HEK293 (cell line): ENCODE measurements around the gene MECR.

Experiments
- IKZF3 ChIP-seq: fragments of 450-650 bp; IDR thresholded peaks from 2 replicates; pipeline ENCODE4 v1.5.0; 2018; ENCODE audit warnings: missing biosample characterization, mild to moderate bottlenecking, missing genetic modification characterization, moderate library complexity
- KLF10 ChIP-seq: fragments of 450-650 bp; IDR thresholded peaks from 2 replicates; pipeline ENCODE4 v1.5.1; 2018; ENCODE audit warnings: missing biosample characterization, mild to moderate bottlenecking, missing genetic modification characterization
- KLF16 ChIP-seq: fragments of 450-650 bp; formaldehyde crosslinking; IDR thresholded peaks from 2 replicates; pipeline ENCODE4 v1.5.1; 2017; ENCODE audit warnings: missing biosample characterization, missing genetic modification characterization
- KLF8 ChIP-seq: fragments of 450-650 bp; formaldehyde crosslinking; IDR thresholded peaks from 2 replicates; pipeline ENCODE4 v1.5.1; 2016; ENCODE audit warnings: missing biosample characterization, missing genetic modification characterization
- SALL2 ChIP-seq: fragments of 450-650 bp; formaldehyde crosslinking; IDR thresholded peaks from 2 replicates; pipeline ENCODE4 v1.5.0; 2017; ENCODE audit warnings: missing biosample characterization, mild to moderate bottlenecking, missing genetic modification characterization, borderline replicate concordance
- SCRT1 ChIP-seq: fragments of 450-650 bp; formaldehyde crosslinking; IDR thresholded peaks from 2 replicates; pipeline ENCODE4 v1.5.1; 2016; ENCODE audit warnings: missing biosample characterization, missing genetic modification characterization, borderline replicate concordance
- SCRT2 ChIP-seq: fragments of 450-650 bp; formaldehyde crosslinking; IDR thresholded peaks from 2 replicates; pipeline ENCODE4 v1.5.1; 2016; ENCODE audit warnings: missing biosample characterization, missing genetic modification characterization
- SP7 ChIP-seq: fragments of 450-650 bp; formaldehyde crosslinking; IDR thresholded peaks from 2 replicates; pipeline ENCODE4 v1.5.1; 2016; ENCODE audit warnings: missing biosample characterization, missing genetic modification characterization
- ZEB2 ChIP-seq: fragments of 450-650 bp; formaldehyde crosslinking; IDR thresholded peaks from 2 replicates; pipeline ENCODE4 v1.5.1; 2016; ENCODE audit warnings: missing biosample characterization, missing genetic modification characterization
- ZFP37 ChIP-seq: fragments of 450-650 bp; formaldehyde crosslinking; IDR thresholded peaks from 2 replicates; pipeline ENCODE4 v1.5.1; 2016; ENCODE audit warnings: missing biosample characterization, missing genetic modification characterization
- ZIC2 ChIP-seq: fragments of 450-650 bp; formaldehyde crosslinking; IDR thresholded peaks from 2 replicates; pipeline ENCODE4 v1.5.1; 2016; ENCODE audit warnings: missing biosample characterization, missing genetic modification characterization
- ZNF184 ChIP-seq: fragments of 450-650 bp; IDR thresholded peaks from 2 replicates; pipeline ENCODE4 v1.5.1; 2018; ENCODE audit warnings: missing biosample characterization, mild to moderate bottlenecking, missing genetic modification characterization
- ZNF335 ChIP-seq: fragments of 450-650 bp; formaldehyde crosslinking; conservative IDR thresholded peaks from 2 replicates; pipeline ENCODE4 v1.5.1; 2016; ENCODE audit warnings: missing biosample characterization, missing genetic modification characterization
- ZNF391 ChIP-seq: fragments of 450-650 bp; formaldehyde crosslinking; IDR thresholded peaks from 2 replicates; pipeline ENCODE4 v1.5.1; 2016; ENCODE audit warnings: low read depth, missing biosample characterization, missing genetic modification characterization, borderline replicate concordance
- ZNF394 ChIP-seq: fragments of 450-650 bp; formaldehyde crosslinking; IDR thresholded peaks from 2 replicates; pipeline ENCODE4 v1.5.1; 2016; ENCODE audit warnings: missing biosample characterization, missing genetic modification characterization, mild to moderate bottlenecking, moderate library complexity, borderline replicate concordance
- ZNF426 ChIP-seq: fragments of 450-650 bp; formaldehyde crosslinking; IDR thresholded peaks from 2 replicates; pipeline ENCODE4 v1.5.1; 2017; ENCODE audit warnings: missing biosample characterization, missing genetic modification characterization, mild to moderate bottlenecking, inconsistent platforms, moderate library complexity
- ZNF501 ChIP-seq: fragments of 450-650 bp; formaldehyde crosslinking; IDR thresholded peaks from 2 replicates; pipeline ENCODE4 v1.5.1; 2016; ENCODE audit warnings: missing biosample characterization, missing genetic modification characterization
- ZSCAN30 ChIP-seq: fragments of 450-650 bp; IDR thresholded peaks from 2 replicates; pipeline ENCODE4 v1.5.1; 2018; ENCODE audit warnings: missing biosample characterization, mild to moderate bottlenecking, missing genetic modification characterization, moderate library complexity
- ZXDB ChIP-seq: fragments of 450-650 bp; formaldehyde crosslinking; IDR thresholded peaks from 2 replicates; pipeline ENCODE4 v1.5.1; 2016; ENCODE audit warnings: missing biosample characterization, missing genetic modification characterization
- TF ChIP-seq, protein P1 (sequence below): fragments of 450-650 bp; formaldehyde crosslinking; IDR thresholded peaks from 2 replicates; pipeline ENCODE4 v1.5.1; 2016; ENCODE audit warnings: missing biosample characterization, missing genetic modification characterization
- TF ChIP-seq, protein P2 (sequence below): fragments of 450-650 bp; formaldehyde crosslinking; IDR thresholded peaks from 2 replicates; pipeline ENCODE4 v1.5.1; 2016; ENCODE audit warnings: missing biosample characterization, missing genetic modification characterization, borderline replicate concordance
- TF ChIP-seq, protein P3 (sequence below): fragments of 450-650 bp; formaldehyde crosslinking; IDR thresholded peaks from 2 replicates; pipeline ENCODE4 v1.5.1; 2017; ENCODE audit warnings: missing biosample characterization, mild to moderate bottlenecking, missing genetic modification characterization, moderate library complexity
- TF ChIP-seq, protein P4 (sequence below): fragments of 450-650 bp; formaldehyde crosslinking; IDR thresholded peaks from 2 replicates; pipeline ENCODE4 v1.5.1; 2016; ENCODE audit warnings: missing biosample characterization, missing genetic modification characterization
- TF ChIP-seq, protein P5 (sequence below): fragments of 450-650 bp; formaldehyde crosslinking; IDR thresholded peaks from 2 replicates; pipeline ENCODE4 v1.5.1; 2016; ENCODE audit warnings: missing biosample characterization, missing genetic modification characterization
- TF ChIP-seq, protein P6 (sequence below): fragments of 450-650 bp; formaldehyde crosslinking; IDR thresholded peaks from 2 replicates; pipeline ENCODE4 v1.5.0; 2017; ENCODE audit warnings: missing biosample characterization, missing genetic modification characterization, borderline replicate concordance
- TF ChIP-seq, protein P7 (sequence below): fragments of 450-650 bp; formaldehyde crosslinking; IDR thresholded peaks from 2 replicates; pipeline ENCODE4 v1.5.1; 2017; ENCODE audit warnings: missing biosample characterization, missing genetic modification characterization

MECR gene

DNA sequence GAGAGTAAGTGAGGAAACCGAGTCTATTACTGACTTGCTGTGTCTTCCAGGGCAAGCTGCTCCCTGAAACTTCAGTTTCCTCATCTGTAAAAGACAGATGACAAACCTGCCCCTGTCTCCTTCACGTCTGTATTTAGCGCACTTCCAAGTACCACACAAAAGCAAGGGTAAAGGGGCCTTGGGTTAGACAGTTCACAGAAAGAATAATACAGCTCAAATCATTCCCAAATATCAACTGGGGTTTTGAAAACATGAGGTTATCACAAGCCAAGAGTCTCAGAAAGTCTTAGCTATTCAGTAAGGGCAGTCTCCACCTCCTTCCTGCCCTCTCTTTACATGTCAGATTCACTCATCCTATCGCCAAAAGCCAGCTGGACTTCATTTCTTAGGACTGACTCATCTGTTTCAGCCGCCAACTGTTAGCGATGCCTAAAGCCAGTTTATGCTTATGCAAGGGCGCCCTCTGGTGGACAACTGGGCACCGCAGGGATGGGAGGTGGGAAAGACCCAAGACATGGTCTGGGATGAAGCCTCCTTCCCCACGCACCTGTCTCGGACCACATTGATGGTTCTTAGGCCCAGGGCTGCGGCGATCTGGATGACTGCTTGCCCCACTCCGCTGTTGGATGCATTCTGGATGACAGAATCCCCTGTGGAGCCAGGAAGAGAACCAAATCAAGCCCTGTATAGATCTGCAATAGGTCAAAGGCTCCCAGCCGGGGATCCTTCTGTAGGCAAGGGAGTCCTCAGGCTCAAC lies 28.0 kb downstream of the MECR start (continued):
- TF ChIP-seq, protein P1, sequence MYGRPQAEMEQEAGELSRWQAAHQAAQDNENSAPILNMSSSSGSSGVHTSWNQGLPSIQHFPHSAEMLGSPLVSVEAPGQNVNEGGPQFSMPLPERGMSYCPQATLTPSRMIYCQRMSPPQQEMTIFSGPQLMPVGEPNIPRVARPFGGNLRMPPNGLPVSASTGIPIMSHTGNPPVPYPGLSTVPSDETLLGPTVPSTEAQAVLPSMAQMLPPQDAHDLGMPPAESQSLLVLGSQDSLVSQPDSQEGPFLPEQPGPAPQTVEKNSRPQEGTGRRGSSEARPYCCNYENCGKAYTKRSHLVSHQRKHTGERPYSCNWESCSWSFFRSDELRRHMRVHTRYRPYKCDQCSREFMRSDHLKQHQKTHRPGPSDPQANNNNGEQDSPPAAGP (tag by site-specific recombination), result peak; percentile 61; the same call in 1 of the 2 replicates
- TF ChIP-seq ZXDB (tag by site-specific recombination), result no peak; the same call in 1 of the 2 replicates
- peak; percentile 41; the same call in 1 of the 2 replicates for TF ChIP-seq KLF8 (tag by site-specific recombination)
- peak; percentile 29; the same call in 1 of the 2 replicates for TF ChIP-seq ZNF394 (tag by site-specific recombination)
- no peak for TF ChIP-seq ZNF184 (tag by site-specific recombination)
- 0 out of 2 replicates have a peak, but pooled peaks have one; percentile 41 for TF ChIP-seq ZSCAN30 (tag by site-specific recombination)
- TF ChIP-seq, protein P2, sequence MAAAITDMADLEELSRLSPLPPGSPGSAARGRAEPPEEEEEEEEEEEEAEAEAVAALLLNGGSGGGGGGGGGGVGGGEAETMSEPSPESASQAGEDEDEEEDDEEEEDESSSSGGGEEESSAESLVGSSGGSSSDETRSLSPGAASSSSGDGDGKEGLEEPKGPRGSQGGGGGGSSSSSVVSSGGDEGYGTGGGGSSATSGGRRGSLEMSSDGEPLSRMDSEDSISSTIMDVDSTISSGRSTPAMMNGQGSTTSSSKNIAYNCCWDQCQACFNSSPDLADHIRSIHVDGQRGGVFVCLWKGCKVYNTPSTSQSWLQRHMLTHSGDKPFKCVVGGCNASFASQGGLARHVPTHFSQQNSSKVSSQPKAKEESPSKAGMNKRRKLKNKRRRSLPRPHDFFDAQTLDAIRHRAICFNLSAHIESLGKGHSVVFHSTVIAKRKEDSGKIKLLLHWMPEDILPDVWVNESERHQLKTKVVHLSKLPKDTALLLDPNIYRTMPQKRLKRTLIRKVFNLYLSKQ (tag by site-specific recombination), result no peak
- TF ChIP-seq, protein P3, sequence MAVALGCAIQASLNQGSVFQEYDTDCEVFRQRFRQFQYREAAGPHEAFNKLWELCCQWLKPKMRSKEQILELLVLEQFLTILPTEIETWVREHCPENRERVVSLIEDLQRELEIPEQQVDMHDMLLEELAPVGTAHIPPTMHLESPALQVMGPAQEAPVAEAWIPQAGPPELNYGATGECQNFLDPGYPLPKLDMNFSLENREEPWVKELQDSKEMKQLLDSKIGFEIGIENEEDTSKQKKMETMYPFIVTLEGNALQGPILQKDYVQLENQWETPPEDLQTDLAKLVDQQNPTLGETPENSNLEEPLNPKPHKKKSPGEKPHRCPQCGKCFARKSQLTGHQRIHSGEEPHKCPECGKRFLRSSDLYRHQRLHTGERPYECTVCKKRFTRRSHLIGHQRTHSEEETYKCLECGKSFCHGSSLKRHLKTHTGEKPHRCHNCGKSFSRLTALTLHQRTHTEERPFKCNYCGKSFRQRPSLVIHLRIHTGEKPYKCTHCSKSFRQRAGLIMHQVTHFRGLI (tag by site-specific recombination), result no peak
- 0 out of 2 replicates have a peak, but pooled peaks have one; percentile 33 for TF ChIP-seq KLF10
- peak; percentile 83 for TF ChIP-seq SCRT2 (tag by site-specific recombination)
- TF ChIP-seq ZEB2, result peak; percentile 56; the same call in 1 of the 2 replicates
- no peak for TF ChIP-seq KLF16
- TF ChIP-seq IKZF3 (tag by site-specific recombination), result peak; percentile 65
- TF ChIP-seq, protein P4, sequence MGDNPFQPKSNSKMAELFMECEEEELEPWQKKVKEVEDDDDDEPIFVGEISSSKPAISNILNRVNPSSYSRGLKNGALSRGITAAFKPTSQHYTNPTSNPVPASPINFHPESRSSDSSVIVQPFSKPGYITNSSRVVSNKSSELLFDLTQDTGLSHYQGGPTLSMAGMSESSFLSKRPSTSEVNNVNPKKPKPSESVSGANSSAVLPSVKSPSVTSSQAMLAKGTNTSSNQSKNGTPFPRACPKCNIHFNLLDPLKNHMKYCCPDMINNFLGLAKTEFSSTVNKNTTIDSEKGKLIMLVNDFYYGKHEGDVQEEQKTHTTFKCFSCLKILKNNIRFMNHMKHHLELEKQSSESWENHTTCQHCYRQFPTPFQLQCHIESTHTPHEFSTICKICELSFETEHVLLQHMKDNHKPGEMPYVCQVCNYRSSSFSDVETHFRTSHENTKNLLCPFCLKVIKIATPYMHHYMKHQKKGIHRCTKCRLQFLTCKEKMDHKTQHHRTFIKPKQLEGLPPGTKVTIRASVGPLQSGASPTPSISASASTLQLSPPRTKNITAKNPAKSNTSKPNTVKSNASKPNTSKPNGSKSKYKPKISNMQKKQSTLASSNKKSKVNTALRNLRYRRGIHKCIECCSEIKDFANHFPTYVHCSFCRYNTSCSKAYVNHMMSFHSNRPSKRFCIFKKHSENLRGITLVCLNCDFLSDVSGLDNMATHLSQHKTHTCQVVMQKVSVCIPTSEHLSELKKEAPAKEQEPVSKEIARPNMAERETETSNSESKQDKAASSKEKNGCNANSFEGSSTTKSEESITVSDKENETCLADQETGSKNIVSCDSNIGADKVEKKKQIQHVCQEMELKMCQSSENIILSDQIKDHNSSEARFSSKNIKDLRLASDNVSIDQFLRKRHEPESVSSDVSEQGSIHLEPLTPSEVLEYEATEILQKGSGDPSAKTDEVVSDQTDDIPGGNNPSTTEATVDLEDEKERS (tag by site-specific recombination), result no peak
- no peak for TF ChIP-seq ZFP37
- TF ChIP-seq, protein P5, sequence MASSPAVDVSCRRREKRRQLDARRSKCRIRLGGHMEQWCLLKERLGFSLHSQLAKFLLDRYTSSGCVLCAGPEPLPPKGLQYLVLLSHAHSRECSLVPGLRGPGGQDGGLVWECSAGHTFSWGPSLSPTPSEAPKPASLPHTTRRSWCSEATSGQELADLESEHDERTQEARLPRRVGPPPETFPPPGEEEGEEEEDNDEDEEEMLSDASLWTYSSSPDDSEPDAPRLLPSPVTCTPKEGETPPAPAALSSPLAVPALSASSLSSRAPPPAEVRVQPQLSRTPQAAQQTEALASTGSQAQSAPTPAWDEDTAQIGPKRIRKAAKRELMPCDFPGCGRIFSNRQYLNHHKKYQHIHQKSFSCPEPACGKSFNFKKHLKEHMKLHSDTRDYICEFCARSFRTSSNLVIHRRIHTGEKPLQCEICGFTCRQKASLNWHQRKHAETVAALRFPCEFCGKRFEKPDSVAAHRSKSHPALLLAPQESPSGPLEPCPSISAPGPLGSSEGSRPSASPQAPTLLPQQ, result 0 out of 2 replicates have a peak, but pooled peaks have one; percentile 28
- TF ChIP-seq ZNF501, result peak; percentile 43; the same call in 1 of the 2 replicates
- TF ChIP-seq SALL2 (tag by site-specific recombination), result no peak
- TF ChIP-seq, protein P6, sequence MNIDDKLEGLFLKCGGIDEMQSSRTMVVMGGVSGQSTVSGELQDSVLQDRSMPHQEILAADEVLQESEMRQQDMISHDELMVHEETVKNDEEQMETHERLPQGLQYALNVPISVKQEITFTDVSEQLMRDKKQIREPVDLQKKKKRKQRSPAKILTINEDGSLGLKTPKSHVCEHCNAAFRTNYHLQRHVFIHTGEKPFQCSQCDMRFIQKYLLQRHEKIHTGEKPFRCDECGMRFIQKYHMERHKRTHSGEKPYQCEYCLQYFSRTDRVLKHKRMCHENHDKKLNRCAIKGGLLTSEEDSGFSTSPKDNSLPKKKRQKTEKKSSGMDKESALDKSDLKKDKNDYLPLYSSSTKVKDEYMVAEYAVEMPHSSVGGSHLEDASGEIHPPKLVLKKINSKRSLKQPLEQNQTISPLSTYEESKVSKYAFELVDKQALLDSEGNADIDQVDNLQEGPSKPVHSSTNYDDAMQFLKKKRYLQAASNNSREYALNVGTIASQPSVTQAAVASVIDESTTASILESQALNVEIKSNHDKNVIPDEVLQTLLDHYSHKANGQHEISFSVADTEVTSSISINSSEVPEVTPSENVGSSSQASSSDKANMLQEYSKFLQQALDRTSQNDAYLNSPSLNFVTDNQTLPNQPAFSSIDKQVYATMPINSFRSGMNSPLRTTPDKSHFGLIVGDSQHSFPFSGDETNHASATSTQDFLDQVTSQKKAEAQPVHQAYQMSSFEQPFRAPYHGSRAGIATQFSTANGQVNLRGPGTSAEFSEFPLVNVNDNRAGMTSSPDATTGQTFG (tag by site-specific recombination), result no peak
- TF ChIP-seq, protein P7, sequence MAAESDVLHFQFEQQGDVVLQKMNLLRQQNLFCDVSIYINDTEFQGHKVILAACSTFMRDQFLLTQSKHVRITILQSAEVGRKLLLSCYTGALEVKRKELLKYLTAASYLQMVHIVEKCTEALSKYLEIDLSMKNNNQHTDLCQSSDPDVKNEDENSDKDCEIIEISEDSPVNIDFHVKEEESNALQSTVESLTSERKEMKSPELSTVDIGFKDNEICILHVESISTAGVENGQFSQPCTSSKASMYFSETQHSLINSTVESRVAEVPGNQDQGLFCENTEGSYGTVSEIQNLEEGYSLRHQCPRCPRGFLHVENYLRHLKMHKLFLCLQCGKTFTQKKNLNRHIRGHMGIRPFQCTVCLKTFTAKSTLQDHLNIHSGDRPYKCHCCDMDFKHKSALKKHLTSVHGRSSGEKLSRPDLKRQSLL (tag by site-specific recombination), result no peak
- no peak for TF ChIP-seq SCRT1 (tag by site-specific recombination)
- TF ChIP-seq ZNF426 (tag by site-specific recombination), result no peak
- TF ChIP-seq ZIC2 (tag by site-specific recombination), result no peak
- TF ChIP-seq ZNF391 (tag by site-specific recombination), result peak; percentile 79; the same call in 1 of the 2 replicates
- TF ChIP-seq SP7, result peak; percentile 78
- TF ChIP-seq ZNF335 (tag by site-specific recombination), result 0 out of 2 replicates have a peak, but pooled peaks have one; percentile 12
